ENCODE results near the gene ZGLP1. TPM values are rescaled to one million over a fixed set of nuclear protein-coding genes. Genes with fewer than 3 reads are reported as not detected.

ZGLP1 gene
- total RNA-seq, 2 donors from 2014 or later: 5.3 TPM; not detected in 1

DNA sequence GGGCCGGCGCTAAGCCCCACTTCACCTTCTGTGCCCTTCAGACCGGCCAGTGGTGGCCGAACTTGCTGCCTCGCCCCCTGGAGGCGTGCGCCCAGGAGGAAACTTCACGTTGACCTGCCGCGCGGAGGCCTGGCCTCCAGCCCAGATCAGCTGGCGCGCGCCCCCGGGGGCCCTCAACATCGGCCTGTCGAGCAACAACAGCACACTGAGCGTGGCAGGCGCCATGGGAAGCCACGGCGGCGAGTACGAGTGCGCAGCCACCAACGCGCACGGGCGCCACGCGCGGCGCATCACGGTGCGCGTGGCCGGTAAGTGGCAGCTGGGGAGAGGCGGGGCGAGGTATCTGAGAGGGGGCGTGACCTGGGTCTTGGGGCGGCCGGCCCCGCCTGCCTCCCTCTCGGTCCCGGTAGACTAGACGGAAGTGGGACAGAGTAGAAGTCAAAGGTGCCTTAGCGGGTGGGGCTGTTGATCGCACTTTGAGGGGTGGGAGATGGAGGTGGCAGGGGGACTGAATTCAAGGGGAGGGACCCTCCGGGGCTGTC lies 14.2 kb downstream of the ZGLP1 start:
- no peak for ATAC-seq (ENCODE audit: insufficient number of reproducible peaks, low FRiP score, low read depth)
- peaks cover 32% of the 10 kb centered on the region for H3K27me3 ChIP-seq (replicated peaks; ENCODE audit: insufficient read depth)
- no peak for DNase-seq (ENCODE audit: low spot score)
- H3K4me1 ChIP-seq (ENCODE audit: control insufficient read depth in 1 of 2, low read depth in 2 of 2): peaks cover 23 to 33% of the 10 kb centered on the region in 2 donors
- peak overlapping the region; percentile 55 for H3K4me3 ChIP-seq
- TF ChIP-seq, protein P1, sequence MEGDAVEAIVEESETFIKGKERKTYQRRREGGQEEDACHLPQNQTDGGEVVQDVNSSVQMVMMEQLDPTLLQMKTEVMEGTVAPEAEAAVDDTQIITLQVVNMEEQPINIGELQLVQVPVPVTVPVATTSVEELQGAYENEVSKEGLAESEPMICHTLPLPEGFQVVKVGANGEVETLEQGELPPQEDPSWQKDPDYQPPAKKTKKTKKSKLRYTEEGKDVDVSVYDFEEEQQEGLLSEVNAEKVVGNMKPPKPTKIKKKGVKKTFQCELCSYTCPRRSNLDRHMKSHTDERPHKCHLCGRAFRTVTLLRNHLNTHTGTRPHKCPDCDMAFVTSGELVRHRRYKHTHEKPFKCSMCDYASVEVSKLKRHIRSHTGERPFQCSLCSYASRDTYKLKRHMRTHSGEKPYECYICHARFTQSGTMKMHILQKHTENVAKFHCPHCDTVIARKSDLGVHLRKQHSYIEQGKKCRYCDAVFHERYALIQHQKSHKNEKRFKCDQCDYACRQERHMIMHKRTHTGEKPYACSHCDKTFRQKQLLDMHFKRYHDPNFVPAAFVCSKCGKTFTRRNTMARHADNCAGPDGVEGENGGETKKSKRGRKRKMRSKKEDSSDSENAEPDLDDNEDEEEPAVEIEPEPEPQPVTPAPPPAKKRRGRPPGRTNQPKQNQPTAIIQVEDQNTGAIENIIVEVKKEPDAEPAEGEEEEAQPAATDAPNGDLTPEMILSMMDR (IDR thresholded peaks at IDR 0.05): no peak
- H3K9me3 ChIP-seq: no peaks in the 10 kb centered on the region
- no peaks in the 10 kb centered on the region for H3K36me3 ChIP-seq
- H3K27ac ChIP-seq: no peak overlapping the region

GRCh38 chr19:10294368-10294697 lies 15.3 kb downstream of the ZGLP1 start:
- Histone ChIP-seq H3K9me3 (no peaks in the 10 kb centered on the region), H3K4me1 (ENCODE audit: control insufficient read depth in 1 of 2, low read depth in 2 of 2) (peaks cover 30 to 44% of the 10 kb centered on the region in 2 donors), H3K4me3 (no peak overlapping the region), H3K36me3 (no peaks in the 10 kb centered on the region), H3K27me3 (replicated peaks; ENCODE audit: insufficient read depth) (peaks cover 33% of the 10 kb centered on the region), H3K27ac (no peak overlapping the region)
- TF ChIP-seq, protein P1 (IDR thresholded peaks at IDR 0.05): no peak
- DNase-seq (ENCODE audit: low spot score) (no peak), ATAC-seq (ENCODE audit: insufficient number of reproducible peaks, low FRiP score, low read depth) (no peak)

- H3K9me3 ChIP-seq: no peaks in the 10 kb centered on the region
- no peak overlapping the region for H3K4me3 ChIP-seq
- DNase-seq (ENCODE audit: low spot score) (no peak), ATAC-seq (ENCODE audit: insufficient number of reproducible peaks, low FRiP score, low read depth) (no peak)
- no peak overlapping the region for H3K27ac ChIP-seq
- peaks cover 35 to 49% of the 10 kb centered on the region in 2 donors for H3K4me1 ChIP-seq (ENCODE audit: control insufficient read depth in 1 of 2, low read depth in 2 of 2)
- peaks cover 36% of the 10 kb centered on the region for H3K27me3 ChIP-seq (replicated peaks; ENCODE audit: insufficient read depth)
- TF ChIP-seq, protein P1 (IDR thresholded peaks at IDR 0.05): no peak
- no peaks in the 10 kb centered on the region for H3K36me3 ChIP-seq
These were observed 15.8 kb downstream of the ZGLP1 start for GRCh38 chr19:10293637-10294367.

DNA sequence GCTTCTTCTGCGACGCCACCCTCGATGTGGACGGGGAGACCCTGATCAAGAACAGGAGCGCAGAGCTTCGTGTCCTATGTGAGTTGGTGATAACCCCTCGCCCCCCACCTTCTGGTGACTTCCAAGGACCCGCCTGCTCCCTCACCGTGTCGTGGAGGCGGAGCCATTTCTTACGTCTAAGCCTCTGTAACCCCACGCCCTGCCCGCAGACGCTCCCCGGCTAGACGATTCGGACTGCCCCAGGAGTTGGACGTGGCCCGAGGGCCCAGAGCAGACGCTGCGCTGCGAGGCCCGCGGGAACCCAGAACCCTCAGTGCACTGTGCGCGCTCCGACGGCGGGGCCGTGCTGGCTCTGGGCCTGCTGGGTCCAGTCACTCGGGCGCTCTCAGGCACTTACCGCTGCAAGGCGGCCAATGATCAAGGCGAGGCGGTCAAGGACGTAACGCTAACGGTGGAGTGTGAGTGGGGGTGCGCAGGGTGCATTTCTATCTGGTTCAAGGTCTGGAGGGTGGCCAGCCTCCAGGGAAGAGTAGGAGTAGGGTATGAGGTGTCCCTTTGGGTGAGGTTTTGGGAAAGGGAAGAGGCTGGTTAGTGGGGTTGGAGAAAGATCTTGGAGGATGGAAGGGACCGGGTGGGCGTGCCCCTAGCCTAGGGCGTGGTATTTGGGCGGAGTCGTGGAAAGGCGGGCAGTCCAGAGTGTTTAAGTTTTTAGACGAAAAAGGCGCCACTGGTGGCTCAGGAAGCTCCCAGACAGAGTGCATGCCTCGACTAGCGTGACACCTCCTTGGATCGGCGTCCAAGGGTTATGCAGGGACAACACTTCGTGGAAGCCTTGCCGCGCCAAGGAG lies 16.6 kb downstream of the ZGLP1 start:
- Histone ChIP-seq H3K9me3 (no peaks in the 10 kb centered on the region), H3K27me3 (replicated peaks; ENCODE audit: insufficient read depth) (peaks cover 36% of the 10 kb centered on the region), H3K27ac (peak overlapping the region in 1 of 2 donors; percentile 28), H3K36me3 (no peaks in the 10 kb centered on the region), H3K4me1 (ENCODE audit: control insufficient read depth in 1 of 2, low read depth in 2 of 2) (peaks cover 39 to 53% of the 10 kb centered on the region in 2 donors), H3K4me3 (peak overlapping the region; percentile 74)
- TF ChIP-seq, protein P1 (IDR thresholded peaks at IDR 0.05): no peak
- DNase-seq (ENCODE audit: low spot score) (no peak), ATAC-seq (ENCODE audit: insufficient number of reproducible peaks, low FRiP score, low read depth) (no peak)

DNA sequence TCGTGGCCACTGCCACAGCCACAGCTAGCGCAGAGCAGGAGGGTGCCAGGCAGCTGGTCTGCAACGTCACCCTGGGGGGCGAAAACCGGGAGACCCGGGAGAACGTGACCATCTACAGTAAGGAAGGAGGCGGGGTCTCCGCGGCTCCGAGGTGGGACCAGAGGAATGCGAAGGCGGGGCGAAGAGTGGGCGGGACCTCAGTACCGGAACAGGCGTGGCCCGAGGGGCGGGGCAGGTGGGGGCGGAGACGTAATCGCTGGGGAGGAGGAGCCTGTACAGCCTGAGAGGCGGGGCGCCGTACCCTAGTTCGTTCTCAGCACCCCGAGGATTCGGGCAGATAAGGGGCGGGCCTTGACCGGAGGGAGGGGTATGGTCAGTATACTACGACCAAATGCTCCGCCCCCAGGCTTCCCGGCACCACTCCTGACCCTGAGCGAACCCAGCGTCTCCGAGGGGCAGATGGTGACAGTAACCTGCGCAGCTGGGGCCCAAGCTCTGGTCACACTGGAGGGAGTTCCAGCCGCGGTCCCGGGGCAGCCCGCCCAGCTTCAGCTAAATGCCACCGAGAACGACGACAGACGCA lies 17.3 kb downstream of the ZGLP1 start:
- Histone ChIP-seq H3K4me1 (ENCODE audit: control insufficient read depth in 1 of 2, low read depth in 2 of 2) (peaks cover 45 to 59% of the 10 kb centered on the region in 2 donors), H3K27ac (peak overlapping the region in 1 of 2 donors; percentile 28), H3K36me3 (no peaks in the 10 kb centered on the region), H3K9me3 (no peaks in the 10 kb centered on the region), H3K27me3 (replicated peaks; ENCODE audit: insufficient read depth) (peaks cover 36% of the 10 kb centered on the region), H3K4me3 (peak overlapping the region; percentile 74)
- TF ChIP-seq, protein P1 (IDR thresholded peaks at IDR 0.05): no peak
- ATAC-seq (ENCODE audit: insufficient number of reproducible peaks, low FRiP score, low read depth) (no peak), DNase-seq (ENCODE audit: low spot score) (peak; percentile 28)

Data from thoracic aorta (tissue), 2 donors.